Stimulated activated CD4-positive, alpha-beta T cell treated with anti-CD3 and anti-CD28 coated beads, TNF-alpha, amount 100 ng/mL, for 4 hours (primary cell): ENCODE data around the gene HADH.
A peak's percentile ranks its signal among the peaks of the same experiment; 100 is the strongest.

Source experiments
- DNase-seq, 3 experiments: peaks; one replicate each; pipeline ENCODE4 v3.0.0-alpha.2; 2020; ENCODE audit warnings: low read depth in 3 of 3

Gene HADH

DNA sequence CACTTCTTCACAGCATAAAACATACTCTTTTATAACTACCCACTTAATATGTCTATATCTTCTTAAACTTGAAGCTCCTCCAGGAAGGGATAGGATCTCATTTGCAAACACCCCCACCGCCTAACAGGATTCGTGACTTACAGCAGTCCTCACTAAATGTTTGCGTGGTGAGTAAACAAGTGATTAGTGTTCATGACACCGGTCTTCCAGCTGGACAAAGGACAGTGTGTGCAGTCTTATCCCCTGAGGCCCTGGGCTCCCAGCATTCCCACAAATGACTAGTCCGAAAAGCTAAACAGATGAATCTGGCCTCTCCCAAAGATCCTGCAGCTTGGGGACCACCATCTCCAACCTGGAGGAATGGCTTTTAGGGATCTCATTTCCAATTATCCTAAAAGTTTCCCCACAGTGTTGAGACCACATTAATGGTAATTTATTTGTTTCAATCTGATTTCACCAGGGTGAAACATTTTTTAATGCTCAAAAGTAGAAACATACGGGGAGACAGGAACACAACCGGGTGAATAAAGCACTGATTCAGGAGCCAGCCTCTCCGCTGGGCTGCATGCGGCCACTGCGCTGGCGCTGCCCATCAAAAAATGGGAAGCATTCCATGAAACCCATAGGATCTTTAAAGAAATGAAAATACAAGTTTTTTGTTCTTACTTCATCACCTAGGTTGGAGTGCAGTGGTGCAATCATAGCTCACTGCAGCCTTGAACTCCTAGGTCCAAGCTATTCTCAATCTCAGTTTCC lies 69.2 kb downstream of the HADH start:
- DNase-seq, result no peak

DNA sequence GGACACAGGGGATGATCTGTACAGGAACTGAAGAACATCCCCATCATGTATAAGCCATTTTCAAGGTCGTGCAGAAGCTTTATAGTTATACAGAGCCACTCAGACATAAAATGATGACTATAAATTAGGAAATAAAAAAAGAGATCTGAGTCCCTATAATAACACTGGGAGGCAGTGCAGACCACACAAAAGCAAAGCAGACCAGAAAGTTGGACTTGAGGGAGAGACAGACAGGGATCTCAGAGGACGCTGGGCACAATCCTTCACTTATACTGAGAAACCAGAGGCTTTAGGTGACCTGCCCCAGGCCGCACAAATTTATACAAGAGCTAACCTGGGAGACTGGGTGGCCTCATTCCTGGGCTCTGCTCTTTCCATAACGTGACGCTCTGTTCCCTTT lies 70.5 kb downstream of the HADH start:
- no peak for DNase-seq

DNA sequence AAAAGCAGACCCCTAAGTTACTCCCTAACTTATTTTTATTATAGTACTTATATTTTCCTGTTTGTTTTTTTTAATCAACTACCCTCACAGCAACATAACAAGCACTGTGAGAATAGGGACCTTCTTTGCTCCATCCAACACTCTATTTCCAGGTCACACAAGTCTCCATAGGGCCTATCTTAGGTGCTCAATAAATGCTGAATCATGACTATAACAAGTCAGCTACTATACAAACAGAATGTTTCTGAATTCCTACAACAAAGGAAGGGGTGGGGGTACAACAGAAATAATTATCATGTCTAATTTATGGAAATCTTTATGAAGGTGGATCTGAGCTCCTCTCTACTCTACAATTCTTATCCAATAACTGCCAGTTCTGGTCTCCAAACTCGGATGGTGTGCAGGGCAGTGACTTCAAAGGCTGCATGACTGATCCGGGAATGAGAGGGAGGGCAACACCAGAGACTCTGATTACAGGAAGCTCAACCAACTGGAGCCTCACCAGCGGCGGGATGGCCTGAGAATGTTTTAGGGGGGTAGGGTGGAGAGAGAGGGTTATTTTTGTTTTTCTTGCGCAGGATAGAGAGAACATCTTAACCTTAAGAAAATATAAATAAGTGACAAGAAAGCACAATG lies 71.1 kb downstream of the HADH start:
- no peak for DNase-seq

DNA sequence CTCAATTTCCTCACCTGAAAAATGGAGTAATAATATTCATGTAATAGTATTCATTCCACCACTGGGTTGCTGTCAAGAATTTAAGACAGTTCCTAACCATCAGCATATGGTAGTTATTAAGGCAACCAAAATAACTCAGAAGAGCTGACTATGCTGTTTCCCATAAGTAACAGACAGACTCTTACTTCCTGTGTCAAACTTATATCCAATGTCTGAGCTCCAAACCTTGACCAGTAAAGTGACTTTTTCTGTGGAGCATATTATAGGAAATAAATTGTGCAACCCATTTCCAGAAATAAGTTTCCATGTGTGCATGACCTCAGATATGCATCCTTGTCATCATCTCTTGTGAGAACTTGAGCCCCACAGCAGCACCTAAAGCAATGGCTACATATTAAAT lies 78.8 kb downstream of the HADH start:
- no peak for DNase-seq

DNA sequence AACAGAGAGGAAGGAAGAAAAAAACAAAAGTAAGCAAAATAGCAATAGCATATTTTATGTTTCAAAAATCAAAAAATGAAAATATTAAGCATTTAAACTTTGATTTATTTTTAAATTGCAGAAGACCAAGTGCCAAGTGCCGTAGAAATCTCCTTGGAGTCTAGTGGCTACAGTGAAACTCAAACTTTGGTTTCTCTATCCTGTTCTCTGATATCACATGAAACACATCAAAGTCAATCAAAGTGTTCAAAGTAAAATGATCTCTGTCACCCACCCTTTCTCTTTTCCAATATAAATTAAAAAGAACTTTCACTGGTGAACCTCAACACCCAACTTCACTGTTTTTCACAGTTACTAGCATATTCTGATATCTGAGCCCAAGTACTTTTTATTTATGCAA lies 81.1 kb downstream of the HADH start:
- DNase-seq, result no peak

DNA sequence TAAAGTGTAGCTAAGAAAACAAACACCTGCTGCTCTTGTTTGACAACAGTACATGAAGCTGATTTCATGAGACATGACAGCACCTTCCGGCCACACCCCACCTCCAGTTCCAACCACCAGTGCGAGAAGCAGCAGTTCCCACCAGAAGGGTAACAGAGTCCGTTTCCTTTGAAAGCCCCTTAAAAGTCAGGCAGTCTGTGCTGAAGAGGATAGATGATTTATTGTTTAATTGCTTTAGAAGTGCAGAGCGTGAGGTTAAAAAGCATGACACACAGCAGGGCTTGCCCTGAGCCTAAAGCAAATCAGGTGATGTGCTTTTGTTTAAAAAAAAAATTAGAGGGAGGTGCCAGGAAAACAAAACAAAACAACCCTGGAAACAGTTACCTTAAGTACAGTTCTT lies 82.6 kb downstream of the HADH start:
- DNase-seq, result peak in 1 of 3 experiments; percentile 33

DNA sequence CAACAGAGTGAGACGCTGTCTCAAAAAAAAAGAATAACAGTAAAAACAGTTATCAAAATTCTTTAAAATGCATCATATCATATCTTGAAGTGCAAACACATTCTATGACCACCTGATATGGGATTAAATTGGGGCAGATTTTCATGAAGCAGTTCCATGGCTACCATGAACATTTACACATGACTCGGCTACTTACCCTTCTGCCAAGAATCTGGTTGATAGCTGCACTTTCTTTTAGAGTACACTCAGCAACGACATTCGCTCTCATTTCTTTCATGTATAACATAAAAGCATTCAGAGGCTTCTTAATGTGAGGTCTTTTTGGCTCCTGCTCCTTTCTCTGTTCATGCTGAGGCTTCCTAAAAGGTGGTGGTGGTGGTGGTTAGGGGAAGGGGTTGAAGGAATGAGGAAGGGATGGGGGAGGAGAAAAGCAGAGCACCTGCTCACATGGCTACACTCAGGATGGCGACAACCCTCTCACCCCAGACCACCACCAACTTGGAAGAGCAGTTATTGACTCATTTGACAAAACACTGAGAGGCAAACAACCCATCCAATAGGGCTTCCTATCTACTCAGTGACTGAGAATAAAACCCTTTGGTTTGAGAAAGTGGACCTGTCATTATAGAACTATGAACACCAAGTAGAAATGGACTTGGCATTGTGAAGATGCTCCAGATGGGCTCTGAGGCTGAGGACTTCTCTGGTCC lies 88.5 kb downstream of the HADH start:
- no peak for DNase-seq

DNA sequence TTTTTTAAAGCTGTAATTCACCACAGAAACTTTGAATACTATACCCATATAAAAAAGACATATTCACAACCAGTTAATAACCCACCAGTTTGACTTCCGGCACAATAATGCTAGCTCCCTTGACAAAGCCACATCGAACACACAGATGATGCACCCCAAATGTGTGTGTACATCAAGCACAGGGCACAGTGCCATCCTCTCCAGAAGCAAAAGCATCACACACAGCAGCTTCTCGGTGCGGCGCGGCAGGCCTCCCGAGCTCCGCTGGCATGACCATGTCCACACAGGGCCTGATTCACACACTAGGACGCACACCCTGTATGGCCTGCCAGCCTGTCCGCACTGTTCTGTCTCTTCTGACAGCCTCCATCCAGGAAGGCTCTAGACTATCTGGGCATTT lies 91.1 kb downstream of the HADH start:
- no peak for DNase-seq

DNA sequence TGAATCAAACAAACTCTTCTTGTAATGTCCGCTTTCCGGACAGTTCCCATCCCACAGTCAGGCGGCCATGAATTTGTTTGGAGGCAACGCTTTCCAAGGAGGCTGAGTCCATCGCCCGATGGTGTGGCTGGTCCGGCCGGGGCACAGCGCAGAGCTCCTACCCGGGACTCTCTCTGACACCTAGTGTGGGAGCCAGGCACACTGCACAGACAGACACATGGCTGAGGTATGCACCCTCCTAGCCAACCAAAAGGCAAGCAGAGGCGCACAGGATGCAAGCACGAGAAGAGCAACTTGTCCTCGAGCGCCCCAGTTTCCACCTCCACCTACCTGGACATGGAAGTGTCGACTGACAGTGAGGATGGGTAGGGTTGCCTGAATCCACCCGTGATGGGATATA lies 91.6 kb downstream of the HADH start:
- no peak for DNase-seq
